HG03558 (cell line): ENCODE data around the gene FAM83C.

ENCODE experiments used
- ATAC-seq: cut with Tn5 transposase; IDR thresholded peaks from one replicate; pipeline ENCODE4 v1.9.1; 2021; ENCODE audit warnings: moderate number of reproducible peaks; ENCODE audit not compliant: unreplicated experiment; ENCODE audit errors: extremely low read depth

The FAM83C gene

DNA sequence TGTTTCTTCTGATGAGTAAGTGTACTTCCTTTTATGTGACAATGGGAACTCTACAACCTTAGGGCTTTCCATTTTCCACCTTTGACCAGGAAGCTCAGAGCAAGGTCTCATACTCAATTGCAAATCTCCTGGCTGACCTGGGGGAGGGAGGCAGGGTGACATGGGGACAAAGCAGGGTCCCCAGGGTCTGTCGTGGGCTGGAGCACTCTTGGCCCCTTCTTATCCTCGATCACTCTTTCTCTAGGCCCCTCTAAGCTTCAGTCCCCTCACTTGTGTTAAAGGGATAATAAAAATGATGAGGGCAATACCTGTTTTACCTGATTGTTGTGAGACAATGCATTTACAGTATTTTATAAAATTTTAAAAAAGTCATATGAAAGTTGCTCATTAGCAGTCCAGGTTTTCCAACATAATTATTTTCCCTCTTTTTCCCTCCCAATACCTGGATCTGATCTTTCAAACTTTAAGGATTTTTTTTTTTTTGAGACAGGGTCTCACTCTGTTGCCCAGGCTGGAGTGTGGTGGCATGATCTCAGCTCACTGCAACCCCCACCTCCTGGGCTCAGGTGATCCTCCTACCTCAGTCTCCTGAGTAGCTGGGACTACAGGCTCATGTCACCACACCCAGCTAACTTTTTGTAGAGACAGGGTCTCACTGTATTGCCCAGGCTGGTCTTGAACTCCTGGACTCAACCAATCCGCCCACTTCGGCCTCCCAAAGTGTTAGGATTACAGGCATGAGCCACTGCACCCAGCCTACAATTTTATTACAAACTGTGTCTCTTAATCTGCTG is 8.4 kb upstream of the FAM83C start:
- no peak for ATAC-seq

DNA sequence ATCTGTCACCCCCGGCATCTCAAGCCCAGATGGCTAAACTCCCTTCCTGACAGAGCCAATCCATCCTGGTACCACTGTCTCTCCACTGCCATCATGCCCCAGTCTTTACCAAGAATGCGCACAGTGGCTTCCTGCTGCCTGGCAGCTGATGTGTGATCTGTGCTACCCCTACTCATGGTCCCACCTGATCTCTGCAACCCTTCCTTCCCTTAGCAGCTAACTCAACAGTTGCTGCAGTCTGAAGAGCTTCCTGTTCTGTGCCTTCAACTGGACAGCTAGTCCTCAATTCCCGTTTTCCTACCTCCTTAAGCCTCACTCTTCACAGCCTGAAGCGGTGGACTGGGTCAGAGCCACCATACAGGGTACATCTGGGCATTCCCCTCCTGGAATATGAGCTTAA is 7.6 kb upstream of the FAM83C start:
- no peak for ATAC-seq

DNA sequence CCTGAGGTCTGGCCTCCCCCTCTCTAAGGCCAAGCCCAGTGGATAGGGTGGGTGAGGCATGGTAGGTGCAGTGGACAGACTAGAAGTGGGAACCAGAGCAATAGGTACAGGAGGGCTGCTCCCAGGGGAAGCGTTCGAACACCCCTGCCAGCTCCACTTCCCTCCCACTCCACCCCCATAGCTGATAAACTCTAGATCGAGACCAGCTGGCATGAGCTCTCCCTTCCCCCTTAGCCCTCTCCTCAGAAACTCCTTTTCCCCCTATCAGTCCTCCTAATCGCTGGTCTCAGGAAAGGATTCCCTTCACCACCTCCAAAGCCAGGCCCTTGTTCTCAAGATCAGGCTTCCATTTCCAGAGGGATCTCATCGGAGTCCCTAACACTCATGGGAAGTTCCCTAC is 6.0 kb upstream of the FAM83C start:
- no peak for ATAC-seq

DNA sequence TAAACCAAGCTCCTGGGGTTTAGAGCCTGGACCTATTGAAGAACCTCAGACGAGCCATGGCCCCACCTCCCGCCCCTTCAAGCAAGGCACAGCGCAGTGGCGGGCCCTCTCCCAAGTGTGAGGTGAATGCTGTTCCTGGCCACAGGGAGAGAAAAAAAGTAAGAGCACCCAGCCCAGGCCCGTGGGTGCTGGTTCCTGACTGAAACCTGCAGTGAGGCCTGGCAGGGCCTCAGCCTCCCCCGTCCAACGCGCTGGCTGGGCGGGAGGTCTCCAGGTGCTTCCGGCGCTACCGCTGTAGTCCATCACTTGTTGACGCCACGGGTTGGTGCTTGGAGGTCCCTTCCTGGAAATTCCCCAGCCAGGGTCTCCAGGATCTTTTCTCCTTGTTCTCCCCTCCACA is 5.5 kb upstream of the FAM83C start:
- no peak for ATAC-seq

DNA sequence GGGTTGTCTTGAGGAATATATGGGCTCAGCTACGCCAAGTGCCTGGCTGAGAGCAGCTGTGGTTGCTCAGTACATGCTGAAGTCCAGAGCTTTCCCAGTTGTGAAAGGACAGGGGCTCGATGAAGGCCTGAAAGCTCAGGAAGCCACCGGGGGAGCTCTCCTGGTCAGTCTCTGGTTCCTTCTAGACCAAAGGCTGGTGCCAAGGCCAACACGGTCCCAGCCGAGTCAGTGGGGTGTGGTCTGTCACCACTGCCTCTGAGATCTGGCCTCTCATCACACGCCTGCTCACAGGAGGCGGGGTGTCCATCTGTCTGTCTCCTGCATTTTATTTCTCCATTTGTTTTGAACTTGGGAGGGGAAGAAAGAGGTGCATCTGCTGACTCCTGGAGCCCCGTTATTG is 4.9 kb upstream of the FAM83C start:
- no peak for ATAC-seq

DNA sequence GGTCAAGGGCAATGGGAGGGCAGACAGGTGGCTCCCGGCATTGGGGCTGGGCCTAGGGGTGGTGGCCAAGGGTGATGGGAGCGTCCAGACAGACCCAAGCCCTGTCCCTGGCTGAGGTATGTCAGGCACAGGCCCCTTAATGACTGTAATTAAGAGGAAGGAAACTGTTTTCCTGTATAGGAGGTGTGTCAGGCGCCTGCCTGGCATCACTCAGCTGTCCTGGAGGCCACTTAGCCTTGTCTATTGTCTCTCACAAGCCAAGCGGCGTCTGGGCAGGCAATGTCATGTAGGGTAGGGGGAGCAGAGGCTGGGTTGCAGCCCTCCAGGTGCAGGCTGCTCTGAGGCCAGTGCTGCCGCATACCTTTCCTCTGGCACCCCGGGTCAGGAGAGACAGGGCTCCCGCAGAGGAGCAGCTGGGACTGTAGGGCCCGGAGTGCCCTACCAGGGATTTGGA is 3.9 kb upstream of the FAM83C start:
- no peak for ATAC-seq

DNA sequence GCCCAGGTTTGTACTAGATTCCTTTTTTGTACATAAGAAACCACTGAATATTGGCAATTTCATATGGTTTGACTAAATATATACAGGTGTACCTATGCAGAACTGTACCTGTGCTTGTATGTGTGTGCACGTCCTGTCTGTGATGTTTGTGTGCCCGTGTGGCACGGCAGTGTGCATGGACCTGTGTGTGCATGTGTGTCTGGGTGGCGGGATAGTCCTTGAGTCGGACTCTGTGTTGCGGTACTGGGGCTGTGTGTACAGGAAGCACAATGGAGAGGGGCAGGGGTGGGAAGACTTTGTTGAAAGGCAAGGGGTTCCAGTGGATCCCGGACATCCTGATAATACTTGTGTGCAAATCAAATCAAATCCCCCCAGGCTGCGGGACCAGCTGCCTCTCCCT is 3.4 kb upstream of the FAM83C start:
- ATAC-seq = no peak

DNA sequence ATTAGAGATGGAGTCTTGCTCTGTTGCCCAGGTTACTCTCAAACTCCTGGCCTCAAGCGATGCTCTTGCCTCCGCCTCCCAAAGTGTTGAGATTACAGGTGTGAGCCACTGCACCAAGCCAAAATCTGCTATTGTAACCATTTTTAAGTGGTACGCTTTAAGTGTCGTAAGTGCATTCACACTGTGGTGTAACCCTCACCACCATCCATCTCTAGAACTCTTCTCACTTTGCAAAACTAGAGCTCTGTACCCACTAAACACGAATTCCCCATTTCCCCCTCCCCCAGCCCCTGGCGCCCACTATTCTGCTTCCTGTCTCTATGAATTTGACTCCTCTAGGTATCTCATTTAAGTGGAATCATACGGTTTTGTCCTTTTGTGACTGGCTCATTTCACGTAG is 2.8 kb upstream of the FAM83C start:
- ATAC-seq = no peak

DNA sequence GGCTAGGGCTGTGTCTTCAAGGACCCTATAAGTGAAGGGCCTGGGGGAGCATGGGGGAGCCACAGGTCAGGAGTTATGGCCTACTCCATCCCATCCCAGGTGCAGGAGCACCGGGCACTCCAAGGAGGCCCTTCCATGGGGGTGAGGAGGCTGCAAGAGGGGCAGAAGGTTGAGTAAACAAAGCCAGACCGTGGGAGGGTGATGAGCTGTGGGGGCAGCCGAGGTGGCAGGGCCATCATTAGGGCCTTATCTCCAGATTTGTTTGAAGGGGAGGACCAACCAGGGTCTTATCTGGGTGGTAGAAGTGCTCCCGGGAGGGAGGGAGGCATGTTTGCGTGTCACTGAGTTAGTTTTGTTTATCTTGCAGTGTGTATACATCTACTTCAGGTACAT is 2.1 kb upstream of the FAM83C start:
- ATAC-seq = no peak

DNA sequence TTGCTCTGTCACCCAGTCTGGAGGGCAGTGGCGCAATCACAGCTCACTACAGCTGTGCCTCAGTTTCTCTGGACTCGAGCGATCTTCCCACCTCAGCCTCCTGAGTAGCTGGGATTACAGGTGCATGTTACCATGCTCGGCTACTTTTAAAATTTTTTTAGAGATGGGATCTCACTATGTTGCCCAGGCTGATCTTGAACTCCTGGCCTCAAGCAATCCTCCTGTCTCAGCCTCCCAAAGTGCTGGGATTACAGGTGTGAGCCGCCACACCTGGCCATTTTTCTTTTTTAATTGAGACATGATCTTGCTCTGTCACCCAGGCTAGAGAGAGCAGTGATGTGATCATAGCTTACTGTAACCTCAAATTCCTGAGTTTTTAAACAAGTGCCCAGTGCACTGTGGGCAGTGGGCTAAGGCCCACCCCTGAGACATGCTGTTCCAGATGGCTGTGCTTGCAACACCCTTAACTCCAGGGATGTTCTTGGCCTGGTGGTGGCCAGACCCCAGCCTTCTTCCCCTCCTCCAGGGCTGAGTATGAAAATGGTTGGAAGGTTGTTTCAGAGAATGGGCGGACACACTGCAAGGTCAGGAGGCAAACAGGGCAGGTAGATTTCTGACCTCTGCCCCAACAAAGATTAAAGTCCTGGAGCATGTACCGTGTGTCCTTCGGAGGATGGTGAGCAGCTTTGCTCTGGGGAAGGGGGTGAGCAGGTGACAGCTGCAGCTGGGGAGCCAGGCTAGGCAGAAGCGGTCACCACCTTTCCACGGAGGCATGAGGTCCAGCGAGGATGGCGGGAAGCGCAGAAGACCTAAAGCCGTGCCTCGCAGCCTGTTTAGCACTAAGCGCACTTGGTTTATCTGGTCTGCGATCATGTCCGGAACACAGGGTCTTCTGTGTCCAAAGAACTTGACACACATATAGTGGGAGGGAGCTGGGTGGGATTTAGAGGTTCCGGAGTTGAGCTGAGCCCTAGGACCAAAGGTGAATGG is 1.4 kb upstream of the FAM83C start:
- ATAC-seq = no peak

DNA sequence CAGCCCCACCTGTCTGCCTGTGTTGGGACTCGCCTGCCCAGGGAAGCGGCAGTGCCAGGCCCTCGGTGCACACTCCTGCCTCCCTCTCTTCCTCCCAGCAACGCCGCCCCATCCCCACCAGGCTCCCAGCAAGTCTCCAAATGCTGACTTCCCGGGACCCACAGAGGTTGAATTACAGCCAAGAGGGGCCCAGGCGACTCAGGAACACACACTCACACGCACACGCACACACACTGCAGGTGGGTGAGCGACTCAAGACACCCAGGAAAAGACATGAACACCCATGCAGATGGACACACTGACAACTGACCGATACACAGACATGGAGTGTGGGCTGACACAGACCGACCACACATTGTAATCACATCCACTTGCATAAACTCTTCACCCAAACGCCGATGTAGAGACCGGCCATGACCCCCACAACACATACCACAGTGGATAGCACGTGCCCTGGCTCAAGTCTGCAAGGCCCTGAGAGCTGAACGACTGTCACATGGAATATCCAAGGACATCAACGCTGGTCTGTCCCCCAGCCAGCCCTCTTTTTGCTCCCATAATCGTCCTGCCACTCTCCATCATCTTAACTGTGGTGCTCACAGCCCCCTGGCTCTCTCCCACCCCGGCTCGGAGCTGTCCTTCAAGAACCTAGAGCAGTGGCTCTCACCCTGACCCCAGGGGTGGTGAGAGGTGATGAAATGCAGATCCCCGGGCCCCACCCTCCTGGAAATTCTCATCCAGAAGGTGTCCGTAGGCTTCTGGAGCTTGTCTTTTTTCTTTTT is 470 bp upstream of the FAM83C start:
- no peak for ATAC-seq

DNA sequence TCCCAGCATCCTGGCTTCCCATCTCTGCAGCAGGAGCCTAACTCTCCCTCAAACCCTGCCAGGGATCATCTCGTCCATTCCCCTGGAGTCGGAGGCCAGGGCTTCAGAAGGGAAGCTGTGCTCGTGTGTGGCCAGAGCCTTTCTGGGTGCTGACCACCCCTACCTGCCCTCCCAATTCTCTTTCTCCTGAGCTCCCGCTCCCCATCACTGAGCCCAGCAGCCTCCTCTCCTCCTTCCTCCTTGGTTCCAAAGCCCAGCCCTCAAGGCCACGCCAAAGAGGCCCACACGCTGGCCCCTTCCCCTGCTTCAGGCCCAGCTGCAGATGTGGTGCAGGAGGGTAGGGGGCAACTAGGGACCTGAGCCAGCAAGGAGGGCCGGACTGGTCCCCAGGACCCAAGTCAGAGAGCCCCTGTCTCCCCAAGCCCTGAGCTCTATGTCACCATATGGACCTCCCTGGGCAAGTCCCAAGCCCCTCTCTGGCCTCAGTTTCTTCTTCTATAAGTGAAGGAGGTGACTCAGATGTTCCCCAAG is 1.3 kb downstream of the FAM83C start:
- ATAC-seq = no peak

DNA sequence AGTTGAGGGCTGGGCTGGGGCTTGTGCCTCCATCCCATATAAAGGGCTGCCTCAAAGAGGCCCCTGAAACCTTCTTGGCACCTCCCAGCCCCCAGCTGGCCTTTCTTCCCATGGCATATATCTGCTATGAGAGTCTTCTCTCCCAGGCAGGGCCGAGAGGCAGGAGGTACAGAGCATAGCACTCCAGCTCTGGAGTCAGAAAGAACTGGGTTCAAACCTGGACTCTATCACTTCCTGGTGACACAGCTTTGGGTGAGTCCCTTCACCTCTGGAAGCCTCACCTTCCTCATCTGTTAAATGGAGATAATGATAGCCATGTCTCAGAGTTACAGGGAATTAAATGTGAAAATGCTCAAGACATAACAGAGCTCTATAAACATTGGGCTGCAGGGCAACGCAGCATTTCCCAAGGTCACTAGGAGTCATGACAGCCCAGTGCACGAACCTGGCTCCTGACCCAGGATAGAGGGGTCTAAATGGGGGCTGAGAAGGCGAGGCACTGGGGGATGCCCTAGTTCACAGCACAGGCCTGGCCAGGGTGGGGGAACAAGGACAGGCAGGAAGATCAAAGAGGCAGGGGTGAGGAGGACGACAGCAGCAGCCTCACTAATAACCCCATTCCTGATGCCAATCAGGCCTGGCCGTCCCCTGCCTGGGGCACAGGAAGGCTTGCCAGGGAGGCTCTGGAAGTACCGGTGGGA is 1.9 kb downstream of the FAM83C start:
- no peak for ATAC-seq

DNA sequence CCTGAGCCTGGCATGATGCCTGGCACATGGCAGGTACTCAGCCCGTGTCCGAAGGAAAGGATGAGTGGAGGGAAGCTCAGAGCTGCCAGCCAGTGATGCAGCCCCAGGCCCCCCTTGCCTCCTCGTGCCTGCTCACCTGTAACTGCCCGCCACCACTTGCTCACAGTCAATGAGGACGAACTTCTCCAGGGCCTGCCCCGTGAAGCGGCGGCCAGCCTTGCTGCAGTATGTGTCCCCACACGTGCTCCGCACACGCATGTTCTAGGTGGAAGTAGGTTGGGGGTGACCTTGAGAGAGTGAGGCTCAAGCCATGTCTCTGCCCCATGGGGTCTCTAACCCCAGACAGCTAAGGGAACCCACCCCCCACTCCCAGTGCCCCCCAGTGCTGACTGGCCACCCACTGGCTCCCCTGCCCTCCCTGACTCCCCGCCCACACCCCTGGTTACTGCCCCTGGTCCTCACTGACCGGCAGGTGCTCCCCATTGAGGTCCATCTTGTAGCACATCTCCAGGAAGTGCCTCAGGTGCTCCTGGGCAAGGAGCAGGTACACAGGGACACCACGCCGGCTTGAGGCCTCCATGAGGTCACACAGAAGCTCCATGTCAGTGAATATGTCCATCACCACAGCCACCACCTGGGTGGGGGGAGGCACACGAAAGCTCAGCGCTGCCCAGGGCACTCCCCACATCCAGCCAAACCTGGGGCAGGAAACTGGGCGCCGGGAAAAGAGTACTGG is 3.7 kb downstream of the FAM83C start:
- ATAC-seq = no peak

DNA sequence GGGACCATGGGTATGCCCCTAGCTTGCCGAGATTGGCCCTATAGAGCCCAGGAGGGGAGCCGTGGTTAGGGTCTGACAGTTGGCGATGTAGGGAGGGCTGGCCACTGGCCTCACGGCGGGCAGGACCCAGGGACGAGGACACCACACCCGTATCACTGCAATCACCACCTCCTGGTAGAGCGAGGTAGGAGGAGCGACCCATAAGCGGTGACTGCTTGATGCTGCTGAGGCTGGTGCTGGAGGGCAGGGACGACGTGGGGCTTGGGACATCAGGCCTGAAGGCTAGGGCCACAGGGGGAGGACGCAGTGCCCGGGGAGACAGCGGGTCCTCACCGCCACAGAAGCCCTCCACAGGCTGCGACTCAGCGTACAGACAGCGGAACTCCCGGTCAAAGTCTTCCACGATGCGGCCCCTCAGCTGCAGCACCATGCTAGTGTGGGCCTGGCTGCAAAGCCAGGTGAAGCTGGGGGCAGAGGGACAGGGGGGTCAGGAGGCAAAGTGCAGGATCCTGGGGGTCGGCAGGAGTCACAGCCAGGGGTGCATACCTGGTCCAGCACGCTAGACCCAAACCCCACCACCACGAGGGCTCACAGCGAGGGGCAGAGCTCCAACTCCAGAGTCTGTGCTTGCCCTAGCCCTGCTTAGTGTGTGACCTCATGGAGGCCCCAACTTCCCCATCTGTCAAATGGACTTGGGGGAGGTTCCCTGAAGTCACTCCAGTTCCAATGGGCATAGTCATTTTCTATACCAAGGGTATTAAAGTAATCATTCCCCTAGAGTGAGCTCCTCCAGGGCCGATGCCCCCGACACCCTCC is 4.5 kb downstream of the FAM83C start:
- ATAC-seq = no peak

DNA sequence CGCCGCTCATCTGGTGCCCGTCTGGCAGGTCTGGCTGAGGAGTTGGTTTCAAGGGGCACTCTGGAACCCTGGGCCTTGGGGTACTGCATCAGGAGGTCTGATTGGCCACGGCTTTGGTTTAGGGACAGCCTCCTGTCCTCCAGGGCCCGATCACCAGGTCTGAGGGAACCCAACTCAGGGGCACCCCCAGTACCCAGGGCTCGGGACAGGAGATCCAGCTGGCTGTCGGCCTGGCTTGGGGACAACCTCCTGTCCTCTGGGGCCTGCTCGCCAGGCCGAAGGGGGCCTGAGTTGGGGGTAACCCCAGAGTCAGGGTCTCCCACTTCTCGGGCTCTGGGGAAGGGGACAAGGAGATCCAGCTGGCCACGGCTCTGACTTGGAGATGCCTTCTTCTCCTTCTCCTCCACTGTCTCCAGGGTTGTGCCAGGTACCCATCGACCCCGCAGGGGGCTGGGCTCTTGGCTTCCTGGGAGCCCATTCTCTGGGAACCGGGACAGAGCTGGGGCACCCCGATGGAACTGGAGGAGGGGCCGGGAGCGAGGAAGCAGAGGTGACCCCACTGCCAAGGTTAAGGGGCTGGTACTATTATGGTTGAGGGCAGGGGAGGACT is 5.2 kb downstream of the FAM83C start:
- ATAC-seq = no peak

DNA sequence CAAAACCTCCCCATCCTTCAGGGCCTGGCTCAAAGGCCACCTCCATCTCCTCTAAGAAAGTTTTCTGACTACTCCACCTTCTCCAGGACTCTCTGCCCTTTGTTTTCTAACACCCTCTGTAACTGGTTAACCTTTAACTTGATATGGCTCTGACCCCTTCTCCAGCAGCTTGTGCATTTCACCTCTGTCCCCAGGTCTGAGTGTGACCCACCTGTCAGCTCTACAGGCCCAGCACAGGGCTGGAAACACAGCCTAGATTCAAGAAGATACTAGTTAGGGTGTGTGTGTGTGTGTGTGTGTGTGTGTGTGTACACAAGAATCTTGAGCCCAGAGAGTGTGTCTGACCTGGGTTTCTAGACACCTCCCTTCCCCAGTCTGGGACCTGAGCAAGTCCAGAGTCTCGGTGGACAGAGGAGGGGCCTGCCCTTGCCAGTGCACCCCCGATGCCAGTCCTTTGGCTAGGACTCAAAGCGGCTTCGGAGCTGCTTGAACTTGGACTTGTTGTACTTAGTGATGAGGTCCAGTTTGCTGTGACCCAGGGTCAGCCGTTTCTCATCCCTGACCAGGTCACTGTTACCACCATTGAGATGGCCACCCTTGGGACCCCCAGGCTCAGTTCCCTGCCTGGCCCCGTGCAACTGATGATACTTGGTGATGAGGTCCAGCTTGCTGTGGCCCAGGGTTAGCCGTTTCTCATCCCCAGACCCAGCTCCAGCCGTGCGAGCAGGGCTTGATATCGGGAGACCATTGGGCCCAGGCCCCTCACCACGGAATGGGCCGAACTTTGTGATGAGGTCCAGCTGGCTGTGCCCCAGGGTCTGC is 5.9 kb downstream of the FAM83C start:
- ATAC-seq = no peak
